NOMO-1 treated with DMSO at 0.1 percent for 48 hours (cell line): ENCODE measurements around the gene STN1.
A peak's percentile ranks its signal among the peaks of the same experiment; 100 is the strongest.

Experiments used
- DNase-seq: peaks from one replicate; lab custom pipeline; 2025; ENCODE audit not compliant: unreplicated experiment; lab: John Stamatoyannopoulos, UW

STN1 gene

GRCh38 chr10:103870516-103870915, 47.5 kb downstream of the STN1 start:
- DNase-seq, result no peak

GRCh38 chr10:103869336-103869735, 48.6 kb downstream of the STN1 start:
- no peak for DNase-seq

- no peak for DNase-seq
Observed at GRCh38 chr10:103868200-103868599, 49.8 kb downstream of the STN1 start.

- no peak for DNase-seq
Observed at GRCh38 chr10:103861505-103861904, 56.5 kb downstream of the STN1 start.

GRCh38 chr10:103859161-103860086, 58.6 kb downstream of the STN1 start:
- peak; percentile 39 for DNase-seq

- DNase-seq, result no peak
Observed at GRCh38 chr10:103858360-103858759, 59.6 kb downstream of the STN1 start.

- no peak for DNase-seq
Observed at GRCh38 chr10:103856797-103857170, 61.2 kb downstream of the STN1 start.

GRCh38 chr10:103855852-103856796, 61.9 kb downstream of the STN1 start:
- peak; percentile 4 for DNase-seq

- no peak for DNase-seq
Observed at GRCh38 chr10:103855424-103855823, 62.6 kb downstream of the STN1 start, which contains the start of gene SH3PXD2A. Gene SH3PXD2A, minus strand, starts transcription at chr10:103855576. Its CDS starts 310 bp downstream, at chr10:103855266.

GRCh38 chr10:103854686-103855391, 63.1 kb downstream of the STN1 start:
- no peak for DNase-seq

- DNase-seq, result peak; percentile 19
Observed at GRCh38 chr10:103854265-103854685, 63.7 kb downstream of the STN1 start.

- DNase-seq, result no peak
Observed at GRCh38 chr10:103853428-103854264, 64.3 kb downstream of the STN1 start.

GRCh38 chr10:103852856-103853255, 65.1 kb downstream of the STN1 start:
- DNase-seq, result peak; percentile 10

GRCh38 chr10:103852189-103852711, 65.7 kb downstream of the STN1 start:
- no peak for DNase-seq

GRCh38 chr10:103851261-103851660, 66.7 kb downstream of the STN1 start:
- DNase-seq, result no peak

GRCh38 chr10:103850572-103850895, 67.5 kb downstream of the STN1 start:
- no peak for DNase-seq

GRCh38 chr10:103849880-103850571, 68.0 kb downstream of the STN1 start:
- peak; percentile 70 for DNase-seq

- no peak for DNase-seq
Observed at GRCh38 chr10:103849212-103849877, 68.6 kb downstream of the STN1 start.
